ENCODE measurements around the gene C11orf42.

GRCh38 chr11:6199174-6199810, 6.1 kb upstream of the C11orf42 start, which contains the start of gene OR52W1:
- TF ChIP-seq SP1 (IDR thresholded peaks at IDR 0.05) (no peak), NFRKB (IDR thresholded peaks at IDR 0.05) (no peak), BHLHE40 (IDR thresholded peaks at IDR 0.05; ENCODE audit: borderline replicate concordance) (no peak), FOXM1 (IDR thresholded peaks at IDR 0.05; ENCODE audit: borderline replicate concordance) (no peak)
